GM12892 (cell line): ENCODE results near the gene OSBPL6.

Experiments used
- POLR2A ChIP-seq: IDR thresholded peaks from 2 replicates; pipeline ENCODE4 v1.6.1; 2011; ENCODE audit warnings: low read depth, low read length, control low read depth
- TAF1 ChIP-seq: IDR thresholded peaks from 2 replicates; pipeline ENCODE4 v1.6.1; 2011; ENCODE audit warnings: low read depth, mild to moderate bottlenecking, control low read depth, low read length, borderline replicate concordance

- TF ChIP-seq POLR2A, result no peak
- TF ChIP-seq TAF1, result no peak
Measured at GRCh38 chr2:178412047-178412446, 217.7 kb downstream of the OSBPL6 start.
